ENCODE data around the gene PBOV1.

Gene PBOV1

DNA sequence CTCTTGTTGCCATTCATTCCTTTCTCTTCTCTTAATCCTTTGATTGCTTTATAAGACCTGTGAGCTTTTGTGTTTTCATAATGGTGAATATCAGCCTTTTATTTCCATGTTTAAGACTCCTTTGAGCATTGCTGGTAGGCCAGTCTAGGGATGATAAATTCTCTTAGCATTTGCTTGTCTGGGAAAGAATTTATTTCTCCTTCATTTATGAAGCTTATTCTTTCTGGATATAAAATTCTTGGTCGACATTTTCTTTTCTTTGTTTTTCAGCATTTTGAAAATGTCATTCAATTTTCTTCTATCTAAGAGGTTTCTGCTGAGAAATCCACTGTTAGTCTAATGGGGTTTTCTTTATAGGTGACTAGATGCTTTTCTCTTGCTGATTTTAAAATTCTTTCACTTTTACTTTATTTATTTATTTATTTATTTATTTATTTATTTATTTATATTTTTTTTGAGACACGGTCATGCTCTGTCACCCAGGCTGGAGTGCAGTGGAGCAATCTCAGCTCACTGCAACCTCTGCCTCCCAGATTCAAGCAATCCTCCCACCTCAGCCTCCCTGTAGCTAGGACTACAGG is 41.5 kb downstream of the PBOV1 start:
- H3K9ac ChIP-seq (ENCODE audit: low read length) = no peak overlapping the region
- no peak overlapping the region for H3K4me3 ChIP-seq (ENCODE audit: low read length)
- H3K9me3 ChIP-seq (ENCODE audit: control insufficient read depth, low read depth, low read length) = peaks cover 9% of the 10 kb centered on the region
- no peaks in the 10 kb centered on the region for H3K36me3 ChIP-seq (ENCODE audit: control insufficient read depth, low read depth, low read length)
- no peak overlapping the region for H3K27ac ChIP-seq (ENCODE audit: low read length)
- peaks cover 2% of the 10 kb centered on the region for H3K4me1 ChIP-seq (ENCODE audit: control insufficient read depth, low read depth, low read length)
- H3K27me3 ChIP-seq (ENCODE audit: control insufficient read depth, insufficient read depth, low read length) = no peaks in the 10 kb centered on the region

DNA sequence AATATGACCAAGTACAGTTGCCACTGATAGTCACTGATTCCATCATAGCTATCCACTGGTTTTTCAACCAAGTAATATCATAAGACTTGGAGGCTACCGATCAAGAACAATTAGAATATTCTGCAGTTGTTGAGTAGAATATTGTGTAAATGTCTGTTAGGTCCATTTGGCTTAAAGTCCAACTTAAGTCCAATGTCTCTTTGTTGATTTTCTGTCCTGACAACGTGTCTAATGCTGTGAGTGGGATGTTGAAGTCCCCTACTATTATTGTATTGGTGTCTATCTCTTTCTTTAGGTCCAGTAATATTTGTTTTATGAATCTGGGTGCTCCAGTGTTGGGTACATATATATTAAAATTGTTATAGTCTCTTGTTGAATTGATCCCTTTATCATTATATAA is 42.7 kb downstream of the PBOV1 start:
- H3K9ac ChIP-seq (ENCODE audit: low read length) = no peak overlapping the region

More for the DNA sequence above, 42.7 kb downstream of the PBOV1 start:
- H3K4me3 ChIP-seq (ENCODE audit: low read length) = no peak overlapping the region
- peaks cover 9% of the 10 kb centered on the region for H3K9me3 ChIP-seq (ENCODE audit: control insufficient read depth, low read depth, low read length)
- no peaks in the 10 kb centered on the region for H3K36me3 ChIP-seq (ENCODE audit: control insufficient read depth, low read depth, low read length)
- no peak overlapping the region for H3K27ac ChIP-seq (ENCODE audit: low read length)
- no peaks in the 10 kb centered on the region for H3K27me3 ChIP-seq (ENCODE audit: control insufficient read depth, insufficient read depth, low read length)
- no peaks in the 10 kb centered on the region for H3K4me1 ChIP-seq (ENCODE audit: control insufficient read depth, low read depth, low read length)
